ENCODE measurements around the gene PRDM1.

GRCh38 chr6:106059331-106059730, 26.8 kb upstream of the PRDM1 start:
- no peak for TF ChIP-seq SUZ12 (IDR thresholded peaks at IDR 0.05)
- no peak for TF ChIP-seq NFRKB (IDR thresholded peaks at IDR 0.05)
- TF ChIP-seq FOXK2 (IDR thresholded peaks at IDR 0.05), result no peak
- no peak for TF ChIP-seq HDGF (IDR thresholded peaks at IDR 0.05; ENCODE audit: borderline replicate concordance)
- no peak for TF ChIP-seq SP1 (IDR thresholded peaks at IDR 0.05)

Measured in HEK293T (cell line).